K562 (cell line): Measurements from ENCODE around the gene LTBP1. TPM values are rescaled to one million over a fixed set of nuclear protein-coding genes. Genes with fewer than 3 reads are reported as not detected.

Experiments
- ATAC-seq: fragments of 200-7000 bp; cut with Tn5 transposase; 3 replicates; pipeline ENCODE4 v1.9.1; 2020; ENCODE audit warnings: moderate library complexity
- BruUV-seq: library from RNA; stranded (reverse); fragments of 400-500 nt; replicated peaks from 2 replicates; lab custom pipeline; 2021; lab: Mats Ljungman, UMichigan
- CTCF ChIA-PET: fragments of 300-600 bp; formaldehyde crosslinking; extraction: SDS; loops from one replicate; lab custom pipeline; 2021; ENCODE audit warnings: low intra/inter-chr PET ratio; lab: Yijun Ruan, JAX
- POLR2A ChIA-PET: fragments of 300-600, 350-650 bp; sonication (Branson Sonifier 250); formaldehyde crosslinking; extraction: SDS; loops from one replicate; lab custom pipeline; 2021; ENCODE audit warnings: antibody characterized with exemption, inconsistent platforms; lab: Yijun Ruan, JAX
- DNase-seq, 4 experiments: peaks; one replicate each; pipeline versions ENCODE4 v3.0.0 to v3.0.0-alpha.2; 2011 to 2018; ENCODE audit warnings: low spot score in 3 of 4, mixed read lengths in 3 of 4; ENCODE audit errors: extremely low read depth in 1 of 4
- FAIRE-seq: peaks from 2 replicates; lab custom pipeline; 2011; peaks lifted over from hg19 to GRCh38; lab: Jason Lieb, UNC
- H2AFZ ChIP-seq: 2 replicates; pipeline ENCODE4 v1.6.0; 2011; ENCODE audit warnings: low read depth, low read length, control low read depth, inconsistent platforms
- H3K27ac ChIP-seq: fragments of 200-600 bp; 3 replicates; pipeline ENCODE4 v1.8.0; 2011; ENCODE audit warnings: low read depth, mild to moderate bottlenecking, control low read depth, inconsistent platforms, low read length, moderate library complexity, mixed read lengths; ENCODE audit errors: extremely low read depth
- H3K27me3 ChIP-seq, 2 experiments: fragments of 300-600 bp in 1 of 2; 2 replicates in 1 of 2; 3 replicates in 1 of 2; pipeline versions ENCODE4 v1.6.0 to v1.8.0; 2011; ENCODE audit warnings: inconsistent platforms in 2 of 2, low read length in 2 of 2, mild to moderate bottlenecking in 1 of 2, mixed read lengths in 1 of 2, moderate library complexity in 1 of 2; ENCODE audit not compliant: control insufficient read depth in 2 of 2, insufficient read depth in 2 of 2
- H3K36me3 ChIP-seq: fragments of 300-600 bp; 3 replicates; pipeline ENCODE4 v1.8.0; 2011; ENCODE audit warnings: mild to moderate bottlenecking, low read length, inconsistent platforms; ENCODE audit not compliant: control insufficient read depth, insufficient read depth
- H3K4me1 ChIP-seq, 2 experiments: fragments of 200-600 bp in 1 of 2; replicated peaks in 1 of 2; 2 replicates in 1 of 2; 3 replicates in 1 of 2; pipeline versions ENCODE4 v1.5.1 to v1.8.0; 2011; ENCODE audit warnings: inconsistent platforms in 2 of 2, low read length in 2 of 2, mild to moderate bottlenecking in 1 of 2, mixed read lengths in 1 of 2, moderate library complexity in 1 of 2; ENCODE audit not compliant: control insufficient read depth in 2 of 2, insufficient read depth in 2 of 2
- H3K4me2 ChIP-seq: 2 replicates; pipeline ENCODE4 v1.6.1; 2011; ENCODE audit warnings: low read length, control low read depth, inconsistent platforms, mixed read lengths; ENCODE audit not compliant: insufficient read depth
- H3K4me3 ChIP-seq: fragments of 200-600 bp; sonication (generic), shearing (Covaris generic); 2 replicates; pipeline ENCODE4 v1.5.1; 2016; ENCODE audit warnings: control low read depth, inconsistent platforms
- H3K79me2 ChIP-seq: fragments of 200-600 bp; 3 replicates; pipeline ENCODE4 v1.8.0; 2011; ENCODE audit warnings: low read length, inconsistent platforms; ENCODE audit not compliant: control insufficient read depth, insufficient read depth
- H3K9ac ChIP-seq, 2 experiments: 2 replicates each; pipeline versions ENCODE4 v1.6.0 to v1.6.1; 2011; ENCODE audit warnings: low read depth in 2 of 2, low read length in 2 of 2, control low read depth in 1 of 2, inconsistent platforms in 1 of 2, mild to moderate bottlenecking in 1 of 2, mixed read lengths in 1 of 2; ENCODE audit not compliant: insufficient read depth in 1 of 2
- H3K9me1 ChIP-seq: one replicate; pipeline ENCODE4 v1.6.0; 2011; ENCODE audit warnings: inconsistent platforms, mild to moderate bottlenecking, low read length, moderate library complexity; ENCODE audit not compliant: control insufficient read depth, insufficient read depth
- H3K9me3 ChIP-seq: replicated peaks from 2 replicates; pipeline ENCODE4 v1.5.1; 2011; ENCODE audit warnings: low read depth, low read length, inconsistent platforms; ENCODE audit not compliant: control insufficient read depth, insufficient read depth
- H4K20me1 ChIP-seq: replicated peaks from 2 replicates; pipeline ENCODE4 v1.6.1; 2011; ENCODE audit warnings: low read length, inconsistent platforms, mixed read lengths; ENCODE audit not compliant: control insufficient read depth, insufficient read depth
- CHAMP1 ChIP-seq: fragments of 450-650 bp; IDR thresholded peaks from 2 replicates; pipeline ENCODE4 v1.6.1; 2016; ENCODE audit warnings: mild to moderate bottlenecking
- STAT5A ChIP-seq: IDR thresholded peaks from 2 replicates; pipeline ENCODE4 v1.6.1; 2012; ENCODE audit warnings: low read length, inconsistent platforms, borderline replicate concordance
- TRIM28 ChIP-seq: fragments of 450-650 bp; IDR thresholded peaks from 2 replicates; pipeline ENCODE4 v1.6.1; 2017
- WGBS: fragments of 100-300 bp; shearing (Covaris generic); methylation state at CpG from one replicate; pipeline ENCODE4 v1.1.6; 2016; ENCODE audit warnings: low coverage, mixed read lengths; ENCODE audit not compliant: insufficient coverage; ENCODE audit errors: missing lambda C conversion rate; 5-methylcytosine and 5-hydroxymethylcytosine counted together
- in situ Hi-C: fragments of 300-500 bp; cut with MboI; formaldehyde crosslinking; loops from 4 replicates; pipeline ENCODE4 v1.15.0; 2018; ENCODE audit warnings: inconsistent platforms, mixed read lengths
- intact Hi-C: fragments of 100-400 bp; cut with micrococcal nuclease; formaldehyde crosslinking; loops from 2 replicates; pipeline ENCODE4 v1.14.2; 2022
- polyA plus RNA-seq, 8 experiments: library from polyadenylated mRNA; depleted of rRNA in 4 of 8; stranded (reverse) in 5 of 8; unstranded in 3 of 8; fragments of >200 nt; fragmentation: Nextera tagmentation in 2 of 8; fragmentation: Illumina TruSeq in 1 of 8; extraction: Ambion mirVana in 2 of 8; extraction: Trizol in 1 of 8; gene quantifications; 2 replicates each; pipeline versions ENCODE4 v1.2.1 to v1.2.3, GENCODE V29; 2011 to 2014; ENCODE audit warnings: inconsistent platforms in 1 of 8, missing spikeins in 1 of 8
- total RNA-seq, 7 experiments: library from RNA; depleted of rRNA in 6 of 7; stranded (reverse); fragments of >200 nt in 6 of 7; fragmentation: Illumina TruSeq in 2 of 7; extraction: Trizol in 2 of 7; gene quantifications; 2 replicates each; pipeline versions ENCODE4 v1.2.1 to v1.2.3, GENCODE V29; 2011 to 2021; ENCODE audit warnings: low replicate concordance in 1 of 7

LTBP1 gene
- total and polyA plus RNA-seq, 9 of the 15 experiments (the other 6 are each of a cell fraction or from before 2014, with no cell fraction given), result 3.6 to 16.4 (median 8.5) TPM

- POLR2A ChIA-PET, result interaction anchor here (0.8 kb wide), 1 partner anchor 21 kb away, joined by 4 read pairs; no protein-coding TSS in a partner anchor
- no peak overlapping the region for H3K4me3 ChIP-seq
- no peaks in the 10 kb centered on the region for H3K27me3 ChIP-seq
- TF ChIP-seq CHAMP1, result no peak
- TF ChIP-seq STAT5A, result peak; percentile 47; the same call in 1 of the 2 replicates
- H4K20me1 ChIP-seq, result no peaks in the 10 kb centered on the region
- no peak overlapping the region for H3K4me2 ChIP-seq
- intact Hi-C loops (no loop called here), in situ Hi-C loops (no loop called here)
- peaks cover 0 to 3% of the 10 kb centered on the region in 2 experiments; a peak in 2 of 5 replicates for H3K4me1 ChIP-seq
- H2AFZ ChIP-seq, result peak overlapping the region; percentile 17; the same call in 1 of the 2 replicates
- no peaks in the 10 kb centered on the region for H3K9me3 ChIP-seq
- peak overlapping the region; percentile 25; the same call in 1 of the 3 replicates for H3K27ac ChIP-seq
- peak; percentile 63 for FAIRE-seq
- H3K36me3 ChIP-seq, result no peaks in the 10 kb centered on the region; the same call in 2 of the 3 replicates
- peak; percentile 93 for ATAC-seq
- peak in 2 of 4 experiments; percentile 21 to 27 for DNase-seq
- WGBS, result 23% methylated on average over 4 of the region's 4 CpGs
- H3K9me1 ChIP-seq, result no peaks in the 10 kb centered on the region
- CTCF ChIA-PET, result no interaction called here
- no peaks in the 10 kb centered on the region for H3K79me2 ChIP-seq
- no TSS peak for BruUV-seq
- H3K9ac ChIP-seq, result no peak overlapping the region
Observed at GRCh38 chr2:33226546-33226945, 279.8 kb downstream of the LTBP1 start.

GRCh38 chr2:33229646-33230045 is 282.9 kb downstream of the LTBP1 start:
- Histone ChIP-seq H3K9me3 (no peaks in the 10 kb centered on the region), H3K9me1 (no peaks in the 10 kb centered on the region), H3K27me3 (no peaks in the 10 kb centered on the region), H3K4me3 (no peak overlapping the region), H2AFZ (no peak overlapping the region), H3K4me2 (no peak overlapping the region), H3K4me1 (peaks cover 0 to 3% of the 10 kb centered on the region in 2 experiments; a peak in 2 of 5 replicates), H3K27ac (no peak overlapping the region), H4K20me1 (no peaks in the 10 kb centered on the region), H3K36me3 (no peaks in the 10 kb centered on the region; the same call in 2 of the 3 replicates), H3K79me2 (no peaks in the 10 kb centered on the region), H3K9ac (no peak overlapping the region)
- CTCF ChIA-PET, result no interaction called here
- no peak for TF ChIP-seq TRIM28
- BruUV-seq, result no TSS peak
- no peak for FAIRE-seq
- POLR2A ChIA-PET, result no interaction called here
- DNase-seq, result no peak
- ATAC-seq, result no peak
- 35% methylated on average over 4 of the region's 4 CpGs for WGBS
- in situ Hi-C loops (no loop called here), intact Hi-C loops (no loop called here)
